ENCODE results near the gene OR4D6.

DNA sequence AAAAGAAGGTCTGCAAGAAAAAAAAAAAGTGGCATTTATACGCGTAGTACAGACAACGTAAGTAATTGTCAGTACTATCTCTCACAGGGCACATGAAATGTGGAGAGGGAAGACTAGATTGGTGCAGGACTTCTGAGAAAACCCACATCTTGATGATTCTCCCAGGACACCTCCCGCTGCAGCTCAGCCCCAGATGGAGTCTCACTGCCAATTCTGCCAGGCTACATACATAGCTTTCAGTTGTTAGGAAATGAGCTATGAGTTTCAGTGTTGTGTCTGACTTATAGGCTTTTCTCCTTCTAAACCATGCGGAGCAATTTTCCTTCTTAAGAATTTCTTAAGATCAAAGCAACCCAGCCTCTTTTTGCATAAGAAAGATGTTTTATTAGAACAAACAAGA is 40.1 kb upstream of the OR4D6 start:
- TF ChIP-seq CTCF (conservative IDR thresholded peaks at IDR 0.05) (no peak), ZFX (IDR thresholded peaks at IDR 0.05) (no peak)
